8988T (cell line): ENCODE results near the gene PLEKHG2.

Experiments
- DNase-seq: peaks from one replicate; pipeline ENCODE4 v3.0.0; 2011

The PLEKHG2 gene

DNA sequence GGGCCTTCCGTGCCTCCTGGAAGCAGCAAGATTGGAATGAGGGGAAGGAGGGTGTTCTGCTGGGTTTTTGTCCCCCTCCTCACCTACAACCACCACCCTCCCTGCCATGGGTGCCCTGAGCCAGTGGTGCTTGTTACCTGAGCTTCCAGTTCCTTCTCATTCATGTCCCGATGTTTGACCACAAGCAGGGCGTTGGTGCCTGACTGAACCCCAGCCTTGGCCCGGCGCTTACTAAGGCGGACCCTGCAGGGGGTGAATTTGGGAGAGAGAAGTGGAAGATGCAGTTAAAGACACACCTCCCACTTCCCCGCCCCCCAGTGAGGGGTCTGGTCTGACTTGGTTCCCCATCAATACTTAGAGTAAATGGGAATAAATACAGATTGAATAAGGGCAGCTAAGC is 25.9 kb upstream of the PLEKHG2 start:
- no peak for DNase-seq

DNA sequence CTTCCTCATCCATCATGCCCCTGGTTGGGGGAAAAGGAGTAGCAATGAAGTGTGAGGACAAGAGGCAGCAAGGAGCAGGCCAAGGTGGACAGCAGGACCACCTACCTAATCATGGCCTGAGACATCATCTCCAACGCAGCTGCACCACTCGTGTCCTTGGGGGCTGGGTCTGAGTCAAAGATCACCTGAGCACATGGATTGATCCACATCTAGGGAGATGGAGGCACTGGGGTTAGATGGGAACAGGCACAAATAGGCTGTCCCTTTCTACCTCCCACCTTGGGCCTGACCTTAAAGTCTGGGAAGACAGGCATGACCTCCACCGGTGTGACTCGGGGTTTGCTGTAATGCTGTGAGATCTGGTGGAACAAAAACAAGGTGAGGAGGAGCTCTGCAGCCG is 23.8 kb upstream of the PLEKHG2 start:
- DNase-seq = no peak

DNA sequence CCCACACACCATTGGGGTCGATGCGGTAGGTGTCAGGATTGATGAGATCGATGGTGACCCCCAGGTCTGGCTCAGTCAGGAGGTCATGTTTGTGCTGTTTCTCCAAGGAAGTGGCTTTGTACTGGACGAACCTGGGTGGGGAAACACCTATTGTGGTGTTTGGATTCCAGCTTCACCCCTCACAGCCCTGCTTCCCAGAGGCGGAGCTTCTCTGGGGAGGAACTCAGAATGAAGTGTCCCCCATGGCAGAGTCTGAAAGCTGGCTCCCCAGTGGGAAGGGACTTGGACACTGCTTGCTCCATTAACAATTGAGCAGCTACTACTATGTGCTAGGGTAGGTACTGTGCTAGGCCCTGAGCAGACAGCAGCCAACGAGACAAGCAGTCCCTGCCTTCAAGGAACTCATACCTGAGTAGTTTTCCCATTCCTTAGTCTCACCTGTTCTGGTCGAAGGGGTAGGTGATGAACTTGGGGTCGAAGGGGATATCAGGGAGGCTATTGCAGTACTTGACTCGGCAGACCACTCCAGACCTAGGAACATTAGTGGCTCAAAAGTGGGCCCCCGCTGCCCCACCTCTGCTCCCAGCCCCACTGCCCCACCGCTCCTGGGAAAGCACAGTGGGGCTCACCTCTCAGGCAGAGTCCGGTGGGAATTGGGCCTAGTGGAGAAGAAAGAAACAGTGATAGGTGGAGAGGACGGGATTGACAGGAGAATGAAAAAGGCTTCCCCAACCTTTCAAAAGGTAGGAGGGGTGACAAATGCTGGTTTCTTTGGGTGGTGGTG is 22.6 kb upstream of the PLEKHG2 start:
- no peak for DNase-seq

DNA sequence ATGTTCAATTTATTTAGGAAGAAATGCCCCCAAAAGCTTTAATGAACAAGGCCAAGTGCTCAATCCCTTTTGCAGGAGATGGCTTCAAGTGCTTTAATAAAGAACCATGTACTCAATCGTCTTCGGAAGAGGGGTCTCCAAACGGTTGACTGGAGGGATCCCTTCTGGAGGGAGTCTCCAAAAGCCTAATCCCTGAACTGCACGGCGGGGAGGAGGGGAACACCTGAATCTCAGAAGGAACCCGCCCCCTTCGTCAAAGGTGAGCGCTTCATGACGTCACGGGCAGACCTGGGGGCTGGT is 22.1 kb upstream of the PLEKHG2 start:
- DNase-seq = no peak

DNA sequence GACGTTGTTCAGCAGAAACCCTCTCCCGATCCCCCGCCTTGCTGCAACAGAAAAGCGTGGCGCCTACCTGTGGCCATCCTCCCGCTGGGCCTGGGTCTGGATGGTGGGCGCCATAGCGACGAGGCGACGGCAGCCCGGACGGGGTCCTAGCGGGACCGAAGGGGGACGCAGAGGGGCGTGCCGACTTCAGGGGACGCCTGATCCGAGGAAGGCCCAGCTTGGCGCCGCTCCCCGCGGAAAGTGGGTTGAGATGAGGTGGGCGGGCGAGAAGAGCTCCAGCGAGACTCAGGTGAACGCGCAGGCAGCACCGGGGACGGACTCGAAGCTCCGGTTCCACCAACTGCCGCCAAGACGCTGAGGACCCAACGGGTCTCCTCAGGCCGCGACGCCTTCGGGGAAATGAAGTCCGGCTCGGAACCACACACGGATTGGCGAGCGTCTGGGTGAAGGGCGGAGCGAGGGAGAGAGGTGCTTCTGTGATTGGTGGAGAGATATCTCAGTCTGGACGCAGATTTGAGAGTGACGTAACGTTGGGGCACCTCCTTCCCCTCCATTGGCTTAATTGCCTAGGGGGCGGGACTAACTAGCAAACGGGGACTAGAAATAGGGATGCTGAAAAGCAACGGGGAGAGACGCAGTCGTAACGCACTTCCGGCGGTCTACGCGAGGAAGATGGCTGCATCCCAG is 21.6 kb upstream of the PLEKHG2 start, which contains the start of the genes MED29 and PAF1:
MED29 (plus strand) TSS at position 628 of the 687 bp plus-strand sequence; CDS start at position 673, 45 bp downstream.
PAF1 (minus strand) TSS at position 356 of the 687 bp plus-strand sequence; CDS start at position 114, 242 bp downstream.
- DNase-seq = peak; percentile 100

DNA sequence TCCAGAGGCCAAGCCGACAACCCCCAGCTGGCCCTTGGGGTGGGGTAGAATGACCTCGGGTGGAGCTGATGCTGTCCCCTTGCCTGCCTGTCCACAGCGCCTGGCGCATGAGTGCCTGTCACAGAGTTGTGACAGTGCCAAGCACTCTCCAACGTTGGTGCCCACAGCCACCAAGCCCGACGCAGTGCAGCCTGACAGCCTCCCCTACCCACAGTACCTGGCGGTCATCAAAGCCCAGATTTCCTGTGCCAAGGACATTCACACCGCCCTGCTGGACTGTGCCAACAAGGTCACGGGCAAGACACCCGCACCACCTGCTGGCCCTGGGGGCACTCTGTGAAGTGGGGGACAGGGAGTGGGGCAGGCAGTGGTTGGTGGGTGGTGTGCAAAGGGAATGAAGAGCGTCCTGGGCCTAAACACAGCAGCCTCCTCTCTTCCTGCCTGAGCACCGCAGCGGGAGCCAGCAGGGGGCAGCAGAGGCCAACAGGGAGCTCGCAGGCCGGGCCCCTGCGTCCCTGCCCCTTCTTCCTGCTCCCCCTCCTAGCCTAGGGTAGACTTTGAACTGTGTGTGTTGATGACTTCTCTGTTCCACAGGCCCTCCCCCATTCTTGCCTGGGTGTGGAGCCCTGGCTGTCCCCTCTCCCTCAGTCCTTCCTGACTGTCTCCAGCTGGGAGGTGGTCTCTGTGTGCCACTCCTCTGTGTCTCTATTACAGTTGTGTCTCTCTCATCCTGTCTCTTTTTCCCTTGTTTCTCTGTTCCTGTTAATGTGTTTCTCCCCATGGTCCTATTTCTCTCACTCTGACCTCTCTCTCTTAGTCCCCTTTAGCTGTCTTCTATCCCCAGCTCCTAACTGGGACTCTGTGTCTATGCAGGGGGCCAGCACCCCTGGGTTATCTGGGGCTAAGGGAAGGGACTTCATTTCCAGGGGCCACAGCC is 14.8 kb upstream of the PLEKHG2 start:
- DNase-seq = peak; percentile 100

DNA sequence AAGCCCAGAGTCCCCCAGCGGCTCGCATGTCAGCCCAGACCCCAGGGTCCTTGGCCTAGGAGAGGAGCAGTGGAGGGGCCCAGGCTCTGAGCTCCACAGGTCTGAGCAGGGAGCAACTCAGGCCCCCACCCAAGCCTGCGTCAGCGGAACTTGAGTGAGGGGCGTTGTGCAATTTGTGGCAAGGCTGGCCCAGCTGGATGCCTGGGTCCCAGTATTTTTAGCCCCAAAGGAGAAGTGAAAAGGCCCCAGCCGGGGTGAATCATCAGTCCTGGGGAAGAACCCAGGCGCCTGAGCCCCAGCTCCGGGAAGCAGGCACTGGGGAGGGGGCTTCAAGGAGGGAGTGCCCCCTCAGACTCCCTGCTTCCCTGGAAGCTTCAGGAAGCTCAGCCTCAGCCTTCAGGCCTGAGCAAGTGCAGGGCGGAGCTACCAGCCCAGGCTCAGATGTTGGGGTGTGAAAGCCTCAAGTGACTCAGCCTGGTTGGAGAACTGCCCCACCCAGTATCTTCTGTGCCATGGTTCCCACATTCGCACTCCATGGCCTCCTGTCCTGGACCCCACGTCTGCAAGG is 14.1 kb upstream of the PLEKHG2 start:
- peak; percentile 44 for DNase-seq

DNA sequence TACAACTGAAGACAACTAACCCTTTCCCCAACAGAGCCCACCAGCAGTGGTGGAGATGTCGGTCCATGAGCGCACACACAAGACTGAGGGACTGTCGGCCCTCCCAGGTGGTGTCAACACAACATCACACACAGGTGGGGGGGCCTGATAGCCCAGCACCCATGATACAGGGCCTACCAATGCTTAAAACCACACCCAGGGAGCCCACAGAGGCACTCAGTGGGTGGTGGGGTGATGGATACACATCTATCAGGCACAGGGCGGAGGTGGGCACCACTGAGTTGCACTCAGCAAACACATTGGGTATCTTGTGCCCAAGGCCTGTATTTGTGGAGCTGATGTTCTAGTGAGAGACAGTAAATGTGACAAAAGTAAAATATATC is 12.8 kb upstream of the PLEKHG2 start:
- DNase-seq = peak; percentile 40

DNA sequence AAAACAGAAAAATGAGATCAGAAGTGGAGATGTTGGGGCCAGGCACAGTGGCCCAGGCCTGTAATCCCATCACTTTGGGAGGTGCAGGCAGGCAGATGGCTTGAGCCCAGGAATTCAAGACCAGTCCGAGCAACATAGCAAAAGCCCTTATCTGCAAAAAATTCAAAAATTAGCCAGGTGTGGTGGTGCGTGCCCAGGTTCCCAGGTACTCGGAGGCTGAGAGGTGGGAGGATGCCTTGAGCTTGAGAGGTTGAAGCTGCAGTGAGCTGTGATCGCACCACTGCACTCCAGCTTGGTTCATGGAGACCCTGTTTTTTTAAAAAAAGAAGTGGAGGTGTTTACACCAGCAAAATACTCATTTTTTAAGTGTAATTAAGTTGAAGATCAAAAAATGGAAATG is 12.4 kb upstream of the PLEKHG2 start:
- no peak for DNase-seq

DNA sequence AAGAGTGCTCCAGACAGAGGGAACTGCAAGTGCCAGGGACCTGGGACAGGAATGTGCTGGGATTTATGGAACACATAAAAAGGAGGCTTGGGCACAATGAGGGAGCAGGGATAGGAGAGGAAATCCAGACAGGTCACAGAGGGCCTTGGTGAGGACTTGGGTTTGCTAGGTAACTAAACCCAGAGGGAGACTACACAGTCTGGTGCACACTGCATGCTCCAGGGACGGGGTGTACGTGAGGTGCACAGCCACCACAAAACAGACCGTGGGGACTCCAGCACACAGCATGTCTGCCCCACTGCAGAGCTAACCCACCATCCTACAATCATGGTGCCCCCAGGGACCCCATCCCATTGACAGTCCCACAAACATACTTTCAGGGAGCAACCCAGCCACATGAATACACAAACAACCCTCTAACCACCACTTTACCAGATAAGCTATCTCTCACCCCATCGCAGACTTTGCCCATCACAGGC is 11.4 kb upstream of the PLEKHG2 start:
- peak; percentile 51 for DNase-seq

DNA sequence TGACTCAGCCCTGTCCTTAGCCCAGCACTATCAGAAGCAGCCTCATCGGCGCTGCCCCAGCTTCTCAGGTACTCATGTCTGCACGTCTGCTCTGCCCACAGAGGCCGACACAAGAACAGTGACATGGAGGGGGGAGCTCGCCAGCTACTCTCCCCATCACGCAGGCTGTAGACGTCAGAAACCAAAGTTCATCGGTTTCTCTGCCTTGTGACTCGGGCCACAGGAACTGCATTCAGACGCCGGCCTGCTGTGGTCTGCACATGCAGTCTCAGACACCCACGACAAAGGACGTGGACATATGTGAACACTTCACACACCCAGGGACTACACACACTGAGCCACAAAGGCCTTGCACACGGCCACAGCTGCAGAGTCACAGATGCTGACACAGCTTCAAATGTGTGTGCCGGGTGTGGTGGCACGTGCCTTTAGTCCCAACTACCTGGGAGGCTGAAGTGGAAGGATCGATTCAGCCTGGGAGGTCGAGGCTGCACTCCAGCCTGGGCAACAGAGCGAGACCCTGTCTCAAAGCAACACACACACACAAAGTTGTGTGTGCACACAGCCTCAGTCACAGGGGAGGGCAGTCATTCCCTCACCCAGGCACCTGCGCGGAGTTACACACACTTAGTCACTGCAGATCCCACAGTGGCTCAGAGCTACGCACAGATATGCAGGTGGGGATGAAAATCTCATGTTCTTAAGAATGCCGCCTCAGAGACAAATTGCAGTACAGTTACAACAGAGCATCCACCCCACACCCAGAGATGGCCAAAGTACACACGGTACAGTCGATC is 10.7 kb upstream of the PLEKHG2 start:
- DNase-seq = no peak

DNA sequence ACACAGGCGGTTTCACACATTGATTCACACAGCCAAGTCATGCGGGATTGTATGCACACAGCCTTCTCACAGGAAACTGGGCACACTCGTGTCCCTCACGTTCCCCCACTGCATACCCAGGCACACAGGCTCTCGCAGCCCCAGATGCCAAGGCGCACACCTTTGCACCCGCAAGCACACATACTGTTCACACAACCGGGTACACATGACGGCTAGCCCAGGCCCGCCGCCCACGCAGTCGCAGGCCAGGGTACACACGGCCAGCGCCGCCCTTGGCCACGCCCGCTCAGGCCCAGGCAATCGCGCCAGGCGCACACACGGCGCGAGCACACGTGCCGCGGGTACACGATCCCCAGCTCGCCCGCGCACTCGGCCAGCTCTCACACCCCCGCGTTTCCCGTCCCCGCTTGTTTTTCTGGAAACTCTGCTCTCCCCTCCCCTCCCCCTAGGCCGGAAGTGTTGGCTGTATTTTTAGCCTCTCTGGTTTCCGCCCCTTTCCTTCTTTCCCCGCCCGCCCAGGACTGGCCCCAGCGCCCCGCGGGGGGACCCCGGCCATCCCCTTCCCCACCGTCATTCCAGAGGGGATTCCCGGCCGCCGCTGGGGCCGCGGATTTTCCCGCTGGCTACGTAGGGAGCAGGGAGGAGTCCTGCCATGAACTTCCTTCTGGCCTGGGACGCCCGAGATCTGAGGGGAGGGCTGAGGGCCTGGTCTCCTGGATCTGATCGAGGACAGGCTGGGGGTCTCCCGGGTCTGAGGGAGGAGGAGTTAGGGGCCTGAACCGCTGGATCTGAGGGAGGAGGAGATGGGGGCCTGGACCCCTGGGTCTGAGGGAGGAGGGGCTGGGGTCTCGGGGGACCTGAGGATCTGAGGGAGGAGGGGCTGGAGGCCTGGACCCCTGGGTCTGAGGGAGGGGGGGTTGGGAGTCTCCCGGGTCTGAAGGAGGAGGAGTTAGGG is 9.8 kb upstream of the PLEKHG2 start:
- peak; percentile 92 for DNase-seq

DNA sequence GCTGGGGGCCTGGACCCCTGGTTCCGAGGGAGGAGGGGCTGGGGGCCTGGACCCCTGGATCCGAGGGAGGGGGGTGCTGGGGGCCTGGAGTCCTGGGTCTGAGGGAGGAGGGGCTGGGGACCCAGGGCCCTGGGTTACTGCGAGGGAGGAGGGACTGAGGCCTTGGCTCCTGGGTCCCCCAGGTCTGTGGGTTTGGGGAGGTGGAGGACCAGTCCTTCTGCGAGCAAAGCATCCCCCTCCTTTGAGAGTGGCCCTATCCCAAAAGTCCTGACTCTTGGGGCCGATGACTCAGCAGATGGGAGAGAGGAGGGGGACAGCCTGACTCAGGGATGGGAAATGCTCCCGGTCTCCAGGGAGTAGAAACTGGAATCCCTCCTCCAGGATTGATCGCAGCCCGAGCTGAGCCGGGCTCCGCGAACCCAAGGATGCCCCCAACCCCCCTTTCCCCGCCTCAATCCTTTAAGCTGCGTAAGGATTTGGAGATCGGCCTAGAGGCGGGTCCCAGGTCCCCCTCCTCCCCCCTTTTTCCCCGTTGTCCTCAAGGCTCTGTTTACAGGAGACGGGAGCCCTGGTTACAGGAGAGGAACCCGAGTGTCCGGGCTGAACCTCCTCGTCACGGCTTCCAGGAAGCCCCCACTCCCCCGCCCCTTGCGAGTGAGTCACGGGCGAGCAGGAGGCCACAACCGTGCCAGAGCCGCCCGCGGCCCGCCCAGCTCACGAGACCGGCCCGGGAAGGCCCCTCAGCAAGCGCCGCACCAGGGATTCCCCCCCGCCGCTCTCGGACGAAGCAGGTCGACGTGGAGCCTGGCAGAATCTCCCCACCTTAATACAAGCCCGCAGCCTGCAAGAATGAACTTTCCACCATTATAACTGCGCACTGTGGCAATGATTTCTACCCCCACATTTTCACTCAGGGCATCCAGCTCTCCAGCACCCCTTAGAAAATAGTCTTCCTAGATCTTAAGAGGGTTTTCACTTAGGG is 8.8 kb upstream of the PLEKHG2 start:
- DNase-seq = peak; percentile 99

DNA sequence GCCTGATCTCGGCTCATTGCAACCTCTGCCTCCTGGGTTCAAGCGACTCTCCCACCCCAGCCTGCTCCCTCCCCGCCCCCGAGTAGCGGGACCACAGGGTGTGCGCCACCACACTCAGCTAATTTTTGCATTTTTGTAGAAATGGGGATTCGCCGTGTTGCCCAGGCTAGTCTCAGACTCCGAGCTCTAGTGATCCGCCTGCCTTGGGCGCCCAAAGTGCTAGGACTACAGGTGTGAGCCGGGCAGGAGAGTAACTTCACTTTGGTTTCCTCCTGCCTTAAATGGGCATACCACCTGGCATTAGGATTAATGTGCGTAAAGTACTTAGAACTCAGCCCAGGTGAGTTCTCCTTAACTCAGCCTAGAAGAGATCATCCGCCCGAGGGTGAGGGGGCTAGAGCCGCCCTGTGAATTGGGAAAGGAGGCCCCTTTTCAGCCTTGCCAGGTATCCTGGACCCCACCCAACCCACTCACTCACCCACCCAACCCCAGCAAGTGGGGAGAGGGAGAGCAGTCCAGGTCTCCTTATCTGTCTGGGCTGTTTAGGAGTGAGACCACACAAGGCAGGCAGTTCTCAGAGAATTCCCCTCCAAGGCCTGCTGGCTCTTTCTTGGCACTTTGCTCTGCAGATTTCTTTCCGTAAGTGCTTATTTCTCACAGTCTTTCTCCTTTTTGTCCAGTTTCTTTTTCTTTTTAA is 7.1 kb upstream of the PLEKHG2 start:
- DNase-seq = peak; percentile 48

DNA sequence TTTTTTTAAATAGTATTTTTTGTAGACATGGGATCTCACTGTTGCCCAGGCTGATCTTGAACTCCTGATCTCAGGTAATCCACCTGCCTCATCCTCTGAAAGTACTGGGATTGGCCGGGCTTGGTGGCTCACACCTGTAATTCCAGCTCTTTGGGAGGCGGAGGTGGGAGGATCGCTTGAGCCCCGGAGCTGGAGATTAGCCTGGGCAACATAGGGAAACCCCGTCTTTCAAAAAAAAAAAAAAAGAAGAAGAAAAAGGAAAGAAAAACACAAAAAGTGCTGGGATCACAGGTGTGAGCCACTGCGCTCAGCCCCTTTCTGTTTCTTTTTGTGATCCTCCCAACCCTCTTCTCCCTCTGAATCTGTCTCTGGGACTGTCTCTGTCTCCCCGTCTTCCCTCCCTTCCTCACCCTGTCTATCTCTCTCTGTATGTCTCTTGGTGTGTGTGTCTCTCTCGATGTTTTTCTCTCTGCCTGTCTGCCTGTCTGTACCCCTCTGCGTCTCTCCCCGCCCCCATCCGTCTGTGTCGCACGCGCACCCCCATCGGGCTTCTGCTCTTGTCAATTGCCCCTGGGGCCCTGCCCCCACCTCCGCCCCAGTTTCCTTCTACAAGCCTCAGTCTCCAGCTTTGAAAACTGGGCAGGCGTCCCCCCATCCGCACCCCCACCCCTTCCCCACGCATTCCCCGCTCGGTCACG is 6.4 kb upstream of the PLEKHG2 start:
- DNase-seq = no peak

DNA sequence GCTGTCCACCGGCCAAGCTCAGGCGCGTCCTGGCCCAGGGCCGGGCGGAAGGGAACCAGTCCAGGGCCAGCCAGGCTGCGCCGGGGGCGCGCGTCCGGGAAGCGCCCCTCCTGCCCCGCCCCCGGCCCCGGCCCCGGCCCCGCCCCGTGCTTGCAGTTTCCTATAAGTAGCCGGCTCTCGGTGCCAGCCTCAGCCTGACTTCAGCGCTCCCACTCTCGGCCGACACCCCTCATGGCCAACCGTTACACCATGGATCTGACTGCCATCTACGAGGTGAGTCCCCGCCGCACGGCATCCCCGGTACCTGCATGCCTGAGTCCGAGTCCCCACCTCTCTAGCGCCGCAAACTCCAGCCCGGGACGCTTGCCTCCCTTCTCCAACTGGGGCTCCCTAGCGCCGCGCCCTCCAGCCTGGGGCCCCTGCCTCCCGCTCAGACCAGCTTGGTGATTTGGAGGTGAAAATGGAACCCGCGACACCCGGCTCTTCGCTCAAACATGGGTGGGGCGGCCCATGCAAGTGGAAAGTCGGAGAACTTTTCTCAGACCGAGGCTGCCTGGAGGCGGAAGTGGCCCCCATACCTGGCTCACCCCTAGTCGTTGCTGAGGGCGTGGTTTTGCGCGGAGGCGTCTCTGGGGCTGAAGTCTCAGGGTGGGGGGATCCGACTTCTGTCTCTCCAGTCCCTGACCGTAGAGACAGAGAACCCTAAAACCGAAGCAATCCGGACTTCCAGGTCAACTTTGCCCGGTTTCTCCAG is 5.6 kb upstream of the PLEKHG2 start, which contains the start of gene ZFP36:
ZFP36 (plus strand) TSS at position 192 of the 754 bp plus-strand sequence; CDS start at position 250, 58 bp downstream.
- peak; percentile 100 for DNase-seq

DNA sequence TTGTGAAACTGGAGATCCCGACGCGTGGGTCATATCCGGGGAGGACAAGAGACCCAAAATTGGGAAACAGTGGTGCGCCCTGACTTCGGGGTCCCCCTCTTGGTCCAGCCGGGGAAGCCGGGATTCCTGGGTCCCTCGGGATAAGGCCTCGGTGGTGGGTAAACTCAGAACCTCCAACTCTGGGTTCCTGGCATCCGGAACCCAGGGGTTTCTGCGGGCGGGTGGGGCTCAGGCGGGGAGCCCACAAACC is 5.1 kb upstream of the PLEKHG2 start:
- DNase-seq = no peak
